HepG2 (cell line): ENCODE results near the gene GMEB1.

Source experiments
- CTCF ChIP-seq: sonication (generic); formaldehyde crosslinking; IDR thresholded peaks from 2 replicates; pipeline ENCODE4 v1.5.0; 2020; ENCODE audit warnings: mild to moderate bottlenecking, missing genetic modification reagents, moderate library complexity
- ETV6 ChIP-seq: sonication (generic); formaldehyde crosslinking; conservative IDR thresholded peaks from 2 replicates; pipeline ENCODE4 v1.4.0; 2020; ENCODE audit warnings: missing genetic modification reagents
- MBNL3 ChIP-seq: fragments of 250-450 bp; sonication (Bioruptor Pico); conservative IDR thresholded peaks from 2 replicates; pipeline ENCODE4 v1.8.0; 2022; ENCODE audit warnings: mild to moderate bottlenecking, inconsistent platforms
- PHF21A ChIP-seq: sonication (generic); formaldehyde crosslinking; IDR thresholded peaks from 2 replicates; pipeline ENCODE4 v1.5.0; 2020; ENCODE audit warnings: mild to moderate bottlenecking, missing genetic modification reagents
- PLSCR1 ChIP-seq: sonication (generic); formaldehyde crosslinking; IDR thresholded peaks from 2 replicates; pipeline ENCODE4 v1.5.0; 2020; ENCODE audit warnings: missing genetic modification reagents, mild to moderate bottlenecking, borderline replicate concordance
- POLR2AphosphoS5 ChIP-seq: IDR thresholded peaks from 2 replicates; pipeline ENCODE4 v1.6.1; 2012; ENCODE audit warnings: low read depth, low read length
- RAD21 ChIP-seq: fragments of 450-650 bp; formaldehyde crosslinking; IDR thresholded peaks from 2 replicates; pipeline ENCODE4 v1.5.0; 2020; ENCODE audit warnings: mild to moderate bottlenecking
- SRF ChIP-seq: IDR thresholded peaks from 2 replicates; pipeline ENCODE4 v1.6.1; 2011; ENCODE audit warnings: mild to moderate bottlenecking, low read depth, low read length, moderate library complexity
- ZNF274 ChIP-seq: sonication (generic); formaldehyde crosslinking; IDR thresholded peaks from 2 replicates; pipeline ENCODE4 v1.5.1; 2020; ENCODE audit warnings: mild to moderate bottlenecking, missing genetic modification reagents
- ZNF362 ChIP-seq: sonication (generic); formaldehyde crosslinking; IDR thresholded peaks from 2 replicates; pipeline ENCODE4 v1.4.0; 2020; ENCODE audit warnings: missing genetic modification reagents, mild to moderate bottlenecking, borderline replicate concordance
- ZNF407 ChIP-seq: sonication (generic); formaldehyde crosslinking; IDR thresholded peaks from one replicate; pipeline ENCODE4 v1.5.1; 2020; ENCODE audit warnings: mild to moderate bottlenecking, missing genetic modification reagents; ENCODE audit errors: not compliant biosample characterization
- ZZZ3 ChIP-seq: sonication (generic); formaldehyde crosslinking; IDR thresholded peaks from 2 replicates; pipeline ENCODE4 v1.4.0; 2020; ENCODE audit warnings: missing genetic modification reagents, mild to moderate bottlenecking, borderline replicate concordance

- TF ChIP-seq PLSCR1 (CRISPR knock-in tag), result no peak
- TF ChIP-seq ETV6 (CRISPR knock-in tag), result no peak
- TF ChIP-seq CTCF, result no peak
- TF ChIP-seq MBNL3, result no peak
- no peak for TF ChIP-seq PHF21A
- no peak for TF ChIP-seq RAD21
- no peak for TF ChIP-seq ZZZ3 (CRISPR knock-in tag)
- TF ChIP-seq ZNF362 (CRISPR knock-in tag), result no peak
- no peak for TF ChIP-seq POLR2AphosphoS5
- TF ChIP-seq SRF, result no peak
- no peak for TF ChIP-seq ZNF407 (CRISPR knock-in tag)
- TF ChIP-seq ZNF274 (CRISPR knock-in tag), result no peak
Observed at GRCh38 chr1:28663871-28664470, 4.6 kb upstream of the GMEB1 start.
